Measurements from ENCODE around the gene PIK3C2G. TPM values are rescaled to one million over a fixed set of nuclear protein-coding genes. Genes with fewer than 3 reads are reported as not detected.

PIK3C2G gene
- polyA plus RNA-seq, 1 experiment: not detected

GRCh38 chr12:18343708-18344107, 82.4 kb downstream of the PIK3C2G start:
- ChIA-PET POLR2A (no interaction called here), CTCF (no interaction called here)
- Histone ChIP-seq H3K27me3 (ENCODE audit: control insufficient read depth, insufficient read depth, low read length) (no peaks in the 10 kb centered on the region), H3K27ac (ENCODE audit: low read depth, low read length) (no peak overlapping the region), H3K4me3 (ENCODE audit: low read depth, low read length) (no peak overlapping the region), H3K9me3 (ENCODE audit: control insufficient read depth, insufficient read depth, low read length) (no peaks in the 10 kb centered on the region)
- DNase-seq (ENCODE audit: low read depth, low spot score): no peak
- no peak for TF ChIP-seq CTCF (IDR thresholded peaks at IDR 0.05; ENCODE audit: low read depth, low read length)

- Histone ChIP-seq H3K4me3 (ENCODE audit: low read depth, low read length) (no peak overlapping the region), H3K27me3 (ENCODE audit: control insufficient read depth, insufficient read depth, low read length) (no peaks in the 10 kb centered on the region), H3K27ac (ENCODE audit: low read depth, low read length) (no peak overlapping the region), H3K9me3 (ENCODE audit: control insufficient read depth, insufficient read depth, low read length) (no peaks in the 10 kb centered on the region)
- ChIA-PET CTCF (interaction anchor here (1.0 to 1.2 kb wide), 2 partner anchors 93 to 95 kb away, joined by 3 read pairs; no protein-coding TSS in a partner anchor), POLR2A (no interaction called here)
- no peak for TF ChIP-seq CTCF (IDR thresholded peaks at IDR 0.05; ENCODE audit: low read depth, low read length)
- DNase-seq (ENCODE audit: low read depth, low spot score): no peak
These were observed 83.9 kb downstream of the PIK3C2G start for GRCh38 chr12:18345021-18345735.

GRCh38 chr12:18352312-18352711, 91.0 kb downstream of the PIK3C2G start:
- CTCF ChIA-PET: no interaction called here
- no peak overlapping the region for H3K4me3 ChIP-seq (ENCODE audit: low read depth, low read length)
- no peak for TF ChIP-seq CTCF (IDR thresholded peaks at IDR 0.05; ENCODE audit: low read depth, low read length)
- DNase-seq (ENCODE audit: low read depth, low spot score): no peak
- POLR2A ChIA-PET: no interaction called here
- no peaks in the 10 kb centered on the region for H3K9me3 ChIP-seq (ENCODE audit: control insufficient read depth, insufficient read depth, low read length)
- no peaks in the 10 kb centered on the region for H3K27me3 ChIP-seq (ENCODE audit: control insufficient read depth, insufficient read depth, low read length)
- H3K27ac ChIP-seq (ENCODE audit: low read depth, low read length): no peak overlapping the region

GRCh38 chr12:18355429-18355828, 94.1 kb downstream of the PIK3C2G start:
- CTCF ChIA-PET: no interaction called here
- no peak overlapping the region for H3K27ac ChIP-seq (ENCODE audit: low read depth, low read length)
- no peak for DNase-seq (ENCODE audit: low read depth, low spot score)
- no peaks in the 10 kb centered on the region for H3K27me3 ChIP-seq (ENCODE audit: control insufficient read depth, insufficient read depth, low read length)
- POLR2A ChIA-PET: no interaction called here
- no peak for TF ChIP-seq CTCF (IDR thresholded peaks at IDR 0.05; ENCODE audit: low read depth, low read length)
- no peak overlapping the region for H3K4me3 ChIP-seq (ENCODE audit: low read depth, low read length)
- no peaks in the 10 kb centered on the region for H3K9me3 ChIP-seq (ENCODE audit: control insufficient read depth, insufficient read depth, low read length)

- Histone ChIP-seq H3K27ac (ENCODE audit: low read depth, low read length) (no peak overlapping the region), H3K9me3 (ENCODE audit: control insufficient read depth, insufficient read depth, low read length) (no peaks in the 10 kb centered on the region), H3K4me3 (ENCODE audit: low read depth, low read length) (no peak overlapping the region), H3K27me3 (ENCODE audit: control insufficient read depth, insufficient read depth, low read length) (no peaks in the 10 kb centered on the region)
- ChIA-PET CTCF (no interaction called here), POLR2A (no interaction called here)
- no peak for DNase-seq (ENCODE audit: low read depth, low spot score)
- TF ChIP-seq CTCF (IDR thresholded peaks at IDR 0.05; ENCODE audit: low read depth, low read length): no peak
These were observed 96.8 kb downstream of the PIK3C2G start for GRCh38 chr12:18358077-18358476.
